Gastroesophageal sphincter (tissue), 4 donors: ENCODE measurements around the gene OSBPL1A. TPM values are rescaled to one million over a fixed set of nuclear protein-coding genes. Genes with fewer than 3 reads are reported as not detected.

Experiments
- ATAC-seq: fragments of 150-250 bp; one replicate; pipeline ENCODE4 v1.9.1; 2016; ENCODE audit warnings: mild to moderate bottlenecking, moderate library complexity
- H3K27ac ChIP-seq, 4 donors: fragments of 200-600 bp; sonication (generic) in 3 of 4; 1 replicate in 3 of 4; 2 replicates in 1 of 4; pipeline ENCODE4 v1.5.1; 2016 to 2019
- H3K27me3 ChIP-seq: fragments of 200-600 bp; sonication (generic); one replicate; pipeline ENCODE4 v1.5.1; 2019
- H3K36me3 ChIP-seq, 2 donors: fragments of 200-600 bp; sonication (generic); one replicate each; pipeline ENCODE4 v1.5.1; 2019; ENCODE audit warnings: control low read depth in 1 of 2
- H3K4me1 ChIP-seq, 3 donors: fragments of 200-600 bp; sonication (generic); 1 replicate in 2 of 3; 2 replicates in 1 of 3; pipeline ENCODE4 v1.5.1; 2016 to 2019; ENCODE audit warnings: control low read depth in 2 of 3
- H3K4me3 ChIP-seq, 2 donors: fragments of 200-600 bp; sonication (generic); one replicate each; pipeline ENCODE4 v1.5.1; 2019; ENCODE audit warnings: mild to moderate bottlenecking in 1 of 2, moderate library complexity in 1 of 2
- H3K9me3 ChIP-seq, 3 donors: fragments of 200-600 bp; sonication (generic); one replicate each; pipeline ENCODE4 v1.5.1; 2017 to 2019; ENCODE audit warnings: control low read depth in 2 of 3
- EP300 ChIP-seq: sonication (generic); formaldehyde crosslinking; IDR thresholded peaks from one replicate; pipeline ENCODE4 v1.6.1; 2017; ENCODE audit warnings: antibody characterized with exemption, mild to moderate bottlenecking
- POLR2A ChIP-seq, 2 donors: fragments of 450-650 bp; IDR thresholded peaks; one replicate each; pipeline ENCODE4 v1.6.1; 2017; ENCODE audit warnings: antibody characterized with exemption in 2 of 2, mild to moderate bottlenecking in 2 of 2, moderate library complexity in 1 of 2
- POLR2AphosphoS5 ChIP-seq: sonication (generic); formaldehyde crosslinking; IDR thresholded peaks from one replicate; pipeline ENCODE4 v1.6.1; 2017; ENCODE audit warnings: antibody characterized with exemption
- WGBS, 2 donors: methylation state at CpG; one replicate each; pipeline ENCODE4 v1.1.5; 2018; ENCODE audit warnings: low coverage in 1 of 2; 5-methylcytosine and 5-hydroxymethylcytosine counted together
- total RNA-seq, 4 donors: library from RNA; depleted of rRNA; stranded (reverse); fragments of >200 nt; gene quantifications; one replicate each; pipeline ENCODE4 v1.1.0, GENCODE V29; 2016
- TF ChIP-seq, protein P1 (sequence below), 4 experiments: fragments of 200-600 bp in 2 of 4; fragments of 450-650 bp in 2 of 4; sonication (generic) in 1 of 4; IDR thresholded peaks; one replicate each; pipeline ENCODE4 v1.5.1; 2017 to 2019; ENCODE audit warnings: antibody characterized with exemption in 4 of 4, mild to moderate bottlenecking in 2 of 4, moderate library complexity in 2 of 4

OSBPL1A gene
- total RNA-seq, 4 donors from 2014 or later, result 97.1 to 120 (median 116) TPM

DNA sequence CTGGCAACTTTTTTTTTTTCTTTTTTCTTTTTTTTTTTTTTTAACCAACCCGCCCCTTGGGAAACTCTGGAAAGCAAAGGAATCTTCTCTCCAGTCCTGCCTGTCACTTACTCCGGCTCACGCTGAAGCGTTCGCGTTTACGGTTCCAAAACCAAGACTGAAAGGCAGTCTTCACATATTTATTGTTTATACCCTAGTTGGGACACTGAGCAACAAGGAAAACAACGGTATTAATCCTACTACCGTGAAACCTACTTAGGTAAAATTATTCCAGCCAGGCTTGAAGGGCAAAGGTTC is 125.4 kb downstream of the OSBPL1A start:
- peaks cover 0 to 44% (median 9%) of the 10 kb centered on the region in 3 donors for H3K4me1 ChIP-seq
- TF ChIP-seq POLR2AphosphoS5 (no peak), EP300 (no peak), POLR2A (IDR thresholded peaks at IDR 0.05) (no peak)
- TF ChIP-seq, protein P1, sequence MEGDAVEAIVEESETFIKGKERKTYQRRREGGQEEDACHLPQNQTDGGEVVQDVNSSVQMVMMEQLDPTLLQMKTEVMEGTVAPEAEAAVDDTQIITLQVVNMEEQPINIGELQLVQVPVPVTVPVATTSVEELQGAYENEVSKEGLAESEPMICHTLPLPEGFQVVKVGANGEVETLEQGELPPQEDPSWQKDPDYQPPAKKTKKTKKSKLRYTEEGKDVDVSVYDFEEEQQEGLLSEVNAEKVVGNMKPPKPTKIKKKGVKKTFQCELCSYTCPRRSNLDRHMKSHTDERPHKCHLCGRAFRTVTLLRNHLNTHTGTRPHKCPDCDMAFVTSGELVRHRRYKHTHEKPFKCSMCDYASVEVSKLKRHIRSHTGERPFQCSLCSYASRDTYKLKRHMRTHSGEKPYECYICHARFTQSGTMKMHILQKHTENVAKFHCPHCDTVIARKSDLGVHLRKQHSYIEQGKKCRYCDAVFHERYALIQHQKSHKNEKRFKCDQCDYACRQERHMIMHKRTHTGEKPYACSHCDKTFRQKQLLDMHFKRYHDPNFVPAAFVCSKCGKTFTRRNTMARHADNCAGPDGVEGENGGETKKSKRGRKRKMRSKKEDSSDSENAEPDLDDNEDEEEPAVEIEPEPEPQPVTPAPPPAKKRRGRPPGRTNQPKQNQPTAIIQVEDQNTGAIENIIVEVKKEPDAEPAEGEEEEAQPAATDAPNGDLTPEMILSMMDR (IDR thresholded peaks at IDR 0.05), result no peak
- peak overlapping the region; percentile 51 to 94 (median 92) for H3K27ac ChIP-seq
- peak overlapping the region; percentile 68 to 78 for H3K4me3 ChIP-seq
- no peaks in the 10 kb centered on the region for H3K9me3 ChIP-seq
- H3K36me3 ChIP-seq, result no peaks in the 10 kb centered on the region
- 0 to 6% methylated on average over 2 to 6 of the region's 9 CpGs for WGBS, 2 donors
- H3K27me3 ChIP-seq, result no peaks in the 10 kb centered on the region
- ATAC-seq, result no peak

DNA sequence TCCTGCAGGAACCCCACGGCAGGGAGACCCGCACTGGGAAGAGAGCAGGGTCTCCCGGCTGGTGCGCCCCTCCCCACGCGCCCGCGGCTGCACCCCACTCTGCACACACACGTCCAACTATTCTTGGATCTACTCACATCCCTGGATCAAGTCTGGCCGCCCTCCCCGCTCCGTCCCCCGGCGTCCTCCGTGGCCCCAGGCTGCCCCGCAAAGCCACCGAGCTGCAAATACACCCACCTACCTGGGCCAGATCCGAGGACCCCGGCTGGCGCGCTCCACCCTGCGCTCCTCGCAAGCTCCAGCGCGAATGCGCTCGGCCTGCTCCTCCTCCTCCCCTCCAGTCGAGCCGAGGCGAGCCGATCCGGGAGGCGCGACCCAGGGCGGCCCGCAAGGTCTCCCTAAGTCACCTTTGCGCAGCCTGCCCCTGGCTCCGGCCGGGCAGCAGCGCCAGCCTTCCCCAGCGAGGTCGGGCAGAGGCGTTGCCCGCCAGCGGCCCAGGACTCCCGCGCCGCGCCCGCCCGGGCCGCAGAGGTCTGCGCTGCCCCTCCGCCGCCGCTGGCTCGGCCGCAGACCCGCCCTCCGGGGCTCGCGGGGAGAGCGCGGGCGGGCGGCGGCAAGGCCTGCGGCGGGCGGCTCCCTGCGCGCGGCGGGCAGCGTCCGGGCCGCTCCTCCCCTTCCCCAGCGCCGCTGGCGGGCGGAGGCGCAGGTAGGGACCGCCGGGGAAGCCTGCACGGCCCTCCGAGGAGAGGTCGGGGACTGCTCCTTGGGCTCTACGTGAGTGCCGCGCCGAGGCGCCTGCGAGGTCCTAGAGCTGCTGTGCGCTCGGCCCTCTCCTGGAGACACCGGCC is 126.0 kb downstream of the OSBPL1A start:
- peak; percentile 28 for TF ChIP-seq POLR2AphosphoS5
- no peak for TF ChIP-seq EP300
- TF ChIP-seq POLR2A (IDR thresholded peaks at IDR 0.05), result peak in 1 of 2 donors; percentile 54
- TF ChIP-seq, protein P1 (IDR thresholded peaks at IDR 0.05), result peak in 3 of 4 experiments; percentile 33 to 41 (median 37)
- WGBS, 2 donors, result 0% methylated on average over 5 to 6 of the region's 96 CpGs
- peaks cover 0 to 44% (median 9%) of the 10 kb centered on the region in 3 donors for H3K4me1 ChIP-seq
- H3K27me3 ChIP-seq, result no peaks in the 10 kb centered on the region
- H3K9me3 ChIP-seq, result no peaks in the 10 kb centered on the region
- peak overlapping the region; percentile 68 to 78 for H3K4me3 ChIP-seq
- peak overlapping the region; percentile 51 to 94 (median 92) for H3K27ac ChIP-seq
- peak; percentile 91 for ATAC-seq
- no peaks in the 10 kb centered on the region for H3K36me3 ChIP-seq

DNA sequence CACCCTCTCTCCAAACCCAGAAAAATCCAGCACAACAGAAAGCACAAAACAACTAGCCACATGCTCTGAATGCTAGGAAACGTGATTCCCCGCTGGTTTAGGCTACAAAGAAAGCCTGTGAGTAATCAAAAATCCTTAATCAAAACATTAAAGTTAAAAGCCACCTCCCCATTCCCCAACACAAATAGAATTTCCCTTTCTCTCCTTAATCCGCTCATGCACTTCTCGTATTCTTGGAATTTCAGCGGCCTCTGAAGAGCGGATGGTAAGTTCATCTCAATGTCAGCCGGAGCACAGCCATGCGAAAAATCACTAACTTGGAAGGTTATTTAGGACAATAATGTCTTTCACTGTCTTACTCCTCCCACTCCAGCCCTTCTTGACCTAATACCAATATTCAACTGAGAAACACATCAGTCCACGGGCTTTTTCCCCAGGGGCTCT is 126.7 kb downstream of the OSBPL1A start:
- Histone ChIP-seq H3K27me3 (no peaks in the 10 kb centered on the region), H3K4me3 (peak overlapping the region; percentile 68 to 78), H3K4me1 (peaks cover 2 to 49% (median 9%) of the 10 kb centered on the region in 3 donors), H3K36me3 (no peaks in the 10 kb centered on the region), H3K9me3 (no peaks in the 10 kb centered on the region), H3K27ac (peak overlapping the region; percentile 51 to 94 (median 92))
- WGBS, 2 donors, result 0 to 14% methylated on average over 8 to 9 of the region's 9 CpGs
- peak; percentile 10 for ATAC-seq
- TF ChIP-seq EP300, result no peak
- TF ChIP-seq POLR2A (IDR thresholded peaks at IDR 0.05), result no peak
- TF ChIP-seq POLR2AphosphoS5, result no peak
- TF ChIP-seq, protein P1 (IDR thresholded peaks at IDR 0.05), result no peak

DNA sequence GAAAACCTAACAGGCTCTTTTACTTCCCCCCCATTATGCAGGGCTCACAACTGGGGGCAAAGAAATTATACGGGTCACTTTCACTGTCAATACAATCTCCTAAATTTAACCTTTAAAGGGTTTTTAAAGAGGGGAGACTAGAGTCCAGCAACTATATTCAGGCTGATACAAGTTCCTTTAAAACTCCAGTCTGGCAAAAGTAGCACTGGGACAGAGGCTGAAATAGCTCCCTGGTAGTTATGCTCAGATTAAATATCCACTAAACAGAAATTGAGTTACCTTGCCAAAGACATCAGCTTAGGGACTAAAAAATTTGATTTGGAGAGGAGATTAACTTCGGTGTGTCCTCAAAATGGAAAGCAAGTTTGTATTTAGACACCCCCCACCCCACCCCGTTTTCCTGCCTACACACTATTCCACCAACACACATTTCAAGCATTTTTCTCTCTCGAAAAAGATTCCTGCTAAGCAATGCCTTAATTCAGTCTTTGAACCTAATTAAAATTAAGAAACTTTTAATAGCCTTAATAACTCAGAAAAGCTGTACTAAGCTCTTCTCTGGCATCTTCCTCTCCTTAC is 127.2 kb downstream of the OSBPL1A start:
- H3K4me3 ChIP-seq, result peak overlapping the region; percentile 68 to 78
- no peak for ATAC-seq
- peaks cover 4 to 54% (median 9%) of the 10 kb centered on the region in 3 donors for H3K4me1 ChIP-seq
- H3K36me3 ChIP-seq, result no peaks in the 10 kb centered on the region
- TF ChIP-seq, protein P1 (IDR thresholded peaks at IDR 0.05), result no peak
- TF ChIP-seq POLR2A (IDR thresholded peaks at IDR 0.05) (no peak), EP300 (no peak), POLR2AphosphoS5 (no peak)
- 3 to 21% methylated on average over 4 of the region's 4 CpGs for WGBS, 2 donors
- peak overlapping the region; percentile 51 to 94 (median 92) for H3K27ac ChIP-seq
- no peaks in the 10 kb centered on the region for H3K27me3 ChIP-seq
- no peaks in the 10 kb centered on the region for H3K9me3 ChIP-seq
